ENCODE data around the gene PLA2G2D.

The PLA2G2D gene

DNA sequence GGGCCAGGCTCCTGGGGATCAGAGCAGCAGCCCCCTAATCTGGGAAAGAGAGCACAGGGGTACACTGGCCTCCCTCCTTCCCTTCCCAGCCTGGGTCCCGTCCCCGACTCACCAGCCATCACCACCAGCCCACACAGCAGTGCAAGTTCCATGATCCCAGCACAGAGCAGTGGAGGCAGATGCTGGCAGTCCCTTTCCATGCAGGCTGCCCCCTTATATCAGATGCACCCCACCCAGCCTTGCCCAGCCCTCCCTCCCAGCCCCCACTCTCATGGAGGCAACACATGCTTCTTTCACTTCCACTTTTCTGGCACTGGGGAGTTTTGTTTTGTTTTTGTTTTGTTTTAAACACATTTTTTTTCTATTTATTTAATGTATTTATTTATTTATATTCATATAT is at the start of gene PLA2G2D:
Gene PLA2G2D, minus strand, starts transcription at position 190 of the 400 bp plus-strand sequence. Its CDS starts 38 bp downstream, at position 152.
- no peak within 1 kb of the TSS for H3K4me3 Mint-ChIP-seq
- no peaks in the 10 kb centered on the region for H3K9me3 Mint-ChIP-seq
- H3K27ac Mint-ChIP-seq: no peak within 1 kb of the TSS
- H3K36me3 Mint-ChIP-seq (ENCODE audit: low read depth): no peaks in the 10 kb centered on the region
- TF ChIP-seq, protein P1, sequence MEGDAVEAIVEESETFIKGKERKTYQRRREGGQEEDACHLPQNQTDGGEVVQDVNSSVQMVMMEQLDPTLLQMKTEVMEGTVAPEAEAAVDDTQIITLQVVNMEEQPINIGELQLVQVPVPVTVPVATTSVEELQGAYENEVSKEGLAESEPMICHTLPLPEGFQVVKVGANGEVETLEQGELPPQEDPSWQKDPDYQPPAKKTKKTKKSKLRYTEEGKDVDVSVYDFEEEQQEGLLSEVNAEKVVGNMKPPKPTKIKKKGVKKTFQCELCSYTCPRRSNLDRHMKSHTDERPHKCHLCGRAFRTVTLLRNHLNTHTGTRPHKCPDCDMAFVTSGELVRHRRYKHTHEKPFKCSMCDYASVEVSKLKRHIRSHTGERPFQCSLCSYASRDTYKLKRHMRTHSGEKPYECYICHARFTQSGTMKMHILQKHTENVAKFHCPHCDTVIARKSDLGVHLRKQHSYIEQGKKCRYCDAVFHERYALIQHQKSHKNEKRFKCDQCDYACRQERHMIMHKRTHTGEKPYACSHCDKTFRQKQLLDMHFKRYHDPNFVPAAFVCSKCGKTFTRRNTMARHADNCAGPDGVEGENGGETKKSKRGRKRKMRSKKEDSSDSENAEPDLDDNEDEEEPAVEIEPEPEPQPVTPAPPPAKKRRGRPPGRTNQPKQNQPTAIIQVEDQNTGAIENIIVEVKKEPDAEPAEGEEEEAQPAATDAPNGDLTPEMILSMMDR (IDR thresholded peaks at IDR 0.05; ENCODE audit: unreplicated experiment in 3 of 3): no peak
- peaks cover 40% of the 10 kb centered on the region for H3K27me3 Mint-ChIP-seq (ENCODE audit: low read depth)
- no peaks in the 10 kb centered on the region for H3K4me1 Mint-ChIP-seq

- TF ChIP-seq, protein P1 (IDR thresholded peaks at IDR 0.05; ENCODE audit: unreplicated experiment in 3 of 3): no peak
- Mint-ChIP-seq H3K27ac (peak overlapping the region in 1 of 3 experiments; percentile 5), H3K27me3 (ENCODE audit: low read depth) (peaks cover 11% of the 10 kb centered on the region), H3K4me1 (peaks cover 15% of the 10 kb centered on the region), H3K9me3 (peaks cover 14% of the 10 kb centered on the region), H3K36me3 (ENCODE audit: low read depth) (no peaks in the 10 kb centered on the region), H3K4me3 (no peak overlapping the region)
Measured at GRCh38 chr1:20168564-20169491, 49.5 kb upstream of the PLA2G2D start.

GRCh38 chr1:20167126-20167525 is 47.8 kb upstream of the PLA2G2D start:
- TF ChIP-seq, protein P1 (IDR thresholded peaks at IDR 0.05; ENCODE audit: unreplicated experiment in 3 of 3): no peak
- no peak overlapping the region for H3K4me3 Mint-ChIP-seq
- no peak overlapping the region for H3K27ac Mint-ChIP-seq
- peaks cover 23% of the 10 kb centered on the region for H3K27me3 Mint-ChIP-seq (ENCODE audit: low read depth)
- peaks cover 29% of the 10 kb centered on the region for H3K9me3 Mint-ChIP-seq
- no peaks in the 10 kb centered on the region for H3K36me3 Mint-ChIP-seq (ENCODE audit: low read depth)
- peaks cover 15% of the 10 kb centered on the region for H3K4me1 Mint-ChIP-seq

DNA sequence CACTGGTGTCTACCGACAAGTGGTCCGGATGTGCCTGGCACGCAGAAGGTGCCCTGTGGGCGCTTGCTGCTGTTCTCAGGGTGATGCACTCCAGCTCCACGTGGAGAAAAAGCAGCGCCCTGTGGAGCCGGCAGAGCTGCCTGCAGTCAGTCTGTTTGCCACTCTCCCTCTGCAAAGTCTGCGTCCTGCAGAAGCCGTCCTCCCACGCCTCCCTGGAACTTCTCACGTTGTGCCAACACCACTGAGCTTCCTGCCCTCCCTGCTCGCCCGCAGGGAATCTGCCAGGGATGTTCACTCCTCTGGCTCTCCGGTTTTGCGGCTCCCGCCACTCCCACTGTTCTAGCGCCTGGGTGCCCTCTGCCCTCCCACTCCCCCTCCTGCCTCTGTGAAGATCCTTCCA is 46.7 kb upstream of the PLA2G2D start:
- Mint-ChIP-seq H3K27ac (no peak overlapping the region), H3K4me1 (peaks cover 15% of the 10 kb centered on the region), H3K27me3 (ENCODE audit: low read depth) (peaks cover 26% of the 10 kb centered on the region), H3K36me3 (ENCODE audit: low read depth) (no peaks in the 10 kb centered on the region), H3K4me3 (no peak overlapping the region), H3K9me3 (peaks cover 37% of the 10 kb centered on the region)
- TF ChIP-seq, protein P1 (IDR thresholded peaks at IDR 0.05; ENCODE audit: unreplicated experiment in 3 of 3): no peak

- Mint-ChIP-seq H3K36me3 (ENCODE audit: low read depth) (no peaks in the 10 kb centered on the region), H3K4me3 (no peak overlapping the region), H3K27me3 (ENCODE audit: low read depth) (peaks cover 27% of the 10 kb centered on the region), H3K27ac (no peak overlapping the region), H3K9me3 (peaks cover 40% of the 10 kb centered on the region), H3K4me1 (peaks cover 15% of the 10 kb centered on the region)
- TF ChIP-seq, protein P1 (IDR thresholded peaks at IDR 0.05; ENCODE audit: unreplicated experiment in 3 of 3): peak in 1 of 3 experiments; percentile 10
Measured at GRCh38 chr1:20165522-20165951, 46.2 kb upstream of the PLA2G2D start.

Measured in nephron (organoid).